ENCODE results near the gene SPATA22.

GRCh38 chr17:3447625-3448024 lies 24.0 kb downstream of the SPATA22 start:
- TF ChIP-seq POLR2A (IDR thresholded peaks at IDR 0.05; ENCODE audit: low read depth, low read length) (no peak), CTCF (conservative IDR thresholded peaks at IDR 0.05; ENCODE audit: low read depth, low read length) (no peak), CEBPB (IDR thresholded peaks at IDR 0.05; ENCODE audit: low read depth, low read length) (no peak), USF2 (IDR thresholded peaks at IDR 0.05; ENCODE audit: low read depth, low read length) (no peak), RAD21 (IDR thresholded peaks at IDR 0.05; ENCODE audit: low read length) (no peak), RFX5 (IDR thresholded peaks at IDR 0.05; ENCODE audit: low read depth, low read length) (no peak), BHLHE40 (IDR thresholded peaks at IDR 0.05; ENCODE audit: low read depth, low read length) (no peak), NFE2L2 (IDR thresholded peaks at IDR 0.05; ENCODE audit: low read depth, low read length) (no peak), MXI1 (IDR thresholded peaks at IDR 0.05; ENCODE audit: borderline replicate concordance, low read depth, low read length) (no peak), FOS (IDR thresholded peaks at IDR 0.05; ENCODE audit: low read depth, low read length) (no peak), SMC3 (IDR thresholded peaks at IDR 0.05; ENCODE audit: low read depth, low read length) (no peak), RCOR1 (IDR thresholded peaks at IDR 0.05; ENCODE audit: insufficient replicate concordance, low read length) (no peak)

All from IMR-90 (cell line).